Kidney (tissue), 14 donors: ENCODE results near the gene STXBP1. TPM values are rescaled to one million over a fixed set of nuclear protein-coding genes. Genes with fewer than 3 reads are reported as not detected.

Experiments used
- DNase-seq, 5 donors: peaks; one replicate each; pipeline ENCODE4 v3.0.0-alpha.2; 2013 to 2020
- FAIRE-seq: peaks from 2 replicates; lab custom pipeline; 2012; peaks lifted over from hg19 to GRCh38; lab: Jason Lieb, UNC
- H3K27ac ChIP-seq, 2 donors: one replicate each; pipeline ENCODE4 v1.7.0; 2013; ENCODE audit warnings: low read depth in 2 of 2, low read length in 2 of 2, inconsistent platforms in 1 of 2
- H3K27me3 ChIP-seq: one replicate; pipeline ENCODE4 v1.7.1; 2013; ENCODE audit warnings: low read length, inconsistent platforms; ENCODE audit not compliant: control insufficient read depth, insufficient read depth
- H3K36me3 ChIP-seq, 3 donors: one replicate each; pipeline versions ENCODE4 v1.7.0 to v1.7.1; 2013; ENCODE audit warnings: low read length in 3 of 3, control low read depth in 1 of 3, inconsistent platforms in 1 of 3; ENCODE audit not compliant: insufficient read depth in 3 of 3, control insufficient read depth in 2 of 3
- H3K4me1 ChIP-seq, 3 donors: one replicate each; pipeline versions ENCODE4 v1.7.0 to v1.7.1; 2013; ENCODE audit warnings: low read length in 3 of 3, inconsistent platforms in 1 of 3, low read depth in 1 of 3; ENCODE audit not compliant: control insufficient read depth in 2 of 3, insufficient read depth in 2 of 3
- H3K4me3 ChIP-seq, 3 donors: one replicate each; pipeline versions ENCODE4 v1.7.0 to v1.8.1; 2013; ENCODE audit warnings: low read length in 3 of 3, control low read depth in 1 of 3, inconsistent platforms in 1 of 3
- H3K9ac ChIP-seq, 3 donors: one replicate each; pipeline versions ENCODE4 v1.7.0 to v1.7.1; 2013; ENCODE audit warnings: low read length in 3 of 3, control low read depth in 1 of 3, inconsistent platforms in 1 of 3
- H3K9me3 ChIP-seq, 3 donors: one replicate each; pipeline versions ENCODE4 v1.7.0 to v1.7.1; 2013; ENCODE audit warnings: low read length in 3 of 3, control low read depth in 1 of 3, inconsistent platforms in 1 of 3; ENCODE audit not compliant: control insufficient read depth in 2 of 3, insufficient read depth in 1 of 3
- intact Hi-C: fragments of 100-400 bp; cut with DNase I; formaldehyde crosslinking; loops from one replicate; pipeline ENCODE4 v1.11.1; 2022
- polyA plus RNA-seq: library from polyadenylated mRNA; stranded (reverse); fragments of 350-450 nt; fragmentation: Illumina TruSeq; extraction: RNeasy Lipid Tissue Mini Kit (QIAGEN cat#74804); gene quantifications from one replicate; pipeline ENCODE4 v1.2.3, GENCODE V29; 2014; ENCODE audit warnings: low read depth, low replicate concordance; ENCODE audit not compliant: insufficient read depth
- total RNA-seq: library from RNA; stranded (reverse); fragmentation: NEBNext Ultra II Directional; extraction: Animal tissue kit (Norgen Biotek cat#: 25700); gene quantifications from one replicate; pipeline ENCODE4 v1.2.1, GENCODE V29; 2021
- TF ChIP-seq, protein P1 (sequence below): IDR thresholded peaks from 3 replicates; pipeline ENCODE4 v1.5.1; 2012; ENCODE audit warnings: mild to moderate bottlenecking, moderate library complexity, borderline replicate concordance; ENCODE audit not compliant: insufficient read depth; ENCODE audit errors: extremely low read depth
- donor health status: control.
- donor health status: control.
- donor health status: control.
- donor health status: control.
- donor health status: control.
- donor health status: DM: yes; HTN: yes; CAD: no.
- donor health status: Normal renal cell carcinoma (clear cell type).

The STXBP1 gene
- total and polyA plus RNA-seq, 2 donors from 2014 or later = 14.3 to 32.8 TPM

GRCh38 chr9:127692071-127692470, 80.0 kb downstream of the STXBP1 start:
- intact Hi-C loops = no loop called here
- H3K27ac ChIP-seq = no peak overlapping the region
- DNase-seq (no peak), FAIRE-seq (no peak)
- TF ChIP-seq, protein P1, sequence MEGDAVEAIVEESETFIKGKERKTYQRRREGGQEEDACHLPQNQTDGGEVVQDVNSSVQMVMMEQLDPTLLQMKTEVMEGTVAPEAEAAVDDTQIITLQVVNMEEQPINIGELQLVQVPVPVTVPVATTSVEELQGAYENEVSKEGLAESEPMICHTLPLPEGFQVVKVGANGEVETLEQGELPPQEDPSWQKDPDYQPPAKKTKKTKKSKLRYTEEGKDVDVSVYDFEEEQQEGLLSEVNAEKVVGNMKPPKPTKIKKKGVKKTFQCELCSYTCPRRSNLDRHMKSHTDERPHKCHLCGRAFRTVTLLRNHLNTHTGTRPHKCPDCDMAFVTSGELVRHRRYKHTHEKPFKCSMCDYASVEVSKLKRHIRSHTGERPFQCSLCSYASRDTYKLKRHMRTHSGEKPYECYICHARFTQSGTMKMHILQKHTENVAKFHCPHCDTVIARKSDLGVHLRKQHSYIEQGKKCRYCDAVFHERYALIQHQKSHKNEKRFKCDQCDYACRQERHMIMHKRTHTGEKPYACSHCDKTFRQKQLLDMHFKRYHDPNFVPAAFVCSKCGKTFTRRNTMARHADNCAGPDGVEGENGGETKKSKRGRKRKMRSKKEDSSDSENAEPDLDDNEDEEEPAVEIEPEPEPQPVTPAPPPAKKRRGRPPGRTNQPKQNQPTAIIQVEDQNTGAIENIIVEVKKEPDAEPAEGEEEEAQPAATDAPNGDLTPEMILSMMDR = no peak
- no peaks in the 10 kb centered on the region for H3K36me3 ChIP-seq
- H3K9me3 ChIP-seq = no peaks in the 10 kb centered on the region
- H3K4me3 ChIP-seq = no peak overlapping the region
- H3K27me3 ChIP-seq = no peaks in the 10 kb centered on the region
- H3K4me1 ChIP-seq = no peaks in the 10 kb centered on the region
- no peak overlapping the region for H3K9ac ChIP-seq

GRCh38 chr9:127693143-127693542, 81.1 kb downstream of the STXBP1 start:
- intact Hi-C loops = no loop called here
- FAIRE-seq (no peak), DNase-seq (no peak)
- no peaks in the 10 kb centered on the region for H3K27me3 ChIP-seq
- H3K36me3 ChIP-seq = no peaks in the 10 kb centered on the region
- H3K4me1 ChIP-seq = no peaks in the 10 kb centered on the region
- no peak overlapping the region for H3K9ac ChIP-seq
- no peak overlapping the region for H3K27ac ChIP-seq
- H3K9me3 ChIP-seq = no peaks in the 10 kb centered on the region
- no peak overlapping the region for H3K4me3 ChIP-seq
- TF ChIP-seq, protein P1 = no peak

GRCh38 chr9:127693697-127694096, 81.6 kb downstream of the STXBP1 start:
- no peak overlapping the region for H3K9ac ChIP-seq
- no peaks in the 10 kb centered on the region for H3K4me1 ChIP-seq
- no peaks in the 10 kb centered on the region for H3K36me3 ChIP-seq
- H3K27me3 ChIP-seq = no peaks in the 10 kb centered on the region
- H3K9me3 ChIP-seq = no peaks in the 10 kb centered on the region
- no peak for FAIRE-seq
- no peak overlapping the region for H3K27ac ChIP-seq
- DNase-seq = no peak
- intact Hi-C loops = no loop called here
- TF ChIP-seq, protein P1 = no peak
- H3K4me3 ChIP-seq = no peak overlapping the region
